WERI-Rb-1 (cell line): Measurements from ENCODE around the gene TAF4.
A peak's percentile ranks its signal among the peaks of the same experiment; 100 is the strongest.

Experiments
- DNase-seq: peaks from one replicate; pipeline ENCODE4 v3.0.0-alpha.2; 2020
- H3K27ac ChIP-seq: fragments of 250-450 bp; sonication (Bioruptor Pico); 2 replicates; pipeline ENCODE4 v1.5.1; 2020; ENCODE audit warnings: mild to moderate bottlenecking, moderate library complexity
- H3K27me3 ChIP-seq: fragments of 250-450 bp; sonication (Bioruptor Pico); 2 replicates; pipeline ENCODE4 v1.5.1; 2021; ENCODE audit warnings: mild to moderate bottlenecking, low read depth, moderate library complexity; ENCODE audit not compliant: insufficient read depth, severe bottlenecking
- H3K36me3 ChIP-seq: fragments of 250-450 bp; sonication (Bioruptor Pico); 2 replicates; pipeline ENCODE4 v1.5.1; 2020; ENCODE audit warnings: mild to moderate bottlenecking, moderate library complexity
- H3K4me3 ChIP-seq: 2 replicates; pipeline ENCODE4 v1.5.1; 2011; ENCODE audit warnings: low read depth, mild to moderate bottlenecking, control low read depth, low read length
- H3K9me3 ChIP-seq: fragments of 250-450 bp; sonication (Bioruptor Pico); 2 replicates; pipeline ENCODE4 v1.5.1; 2021; ENCODE audit warnings: mild to moderate bottlenecking, moderate library complexity; ENCODE audit not compliant: severe bottlenecking
- CTCF ChIP-seq: IDR thresholded peaks from 2 replicates; pipeline ENCODE4 v1.5.1; 2011; ENCODE audit warnings: low read depth, mild to moderate bottlenecking, control low read depth, inconsistent platforms, low read length

Gene TAF4

GRCh38 chr20:61967300-61967699 is 98.4 kb downstream of the TAF4 start:
- no peak for DNase-seq
- Histone ChIP-seq H3K36me3 (peaks cover 6% of the 10 kb centered on the region), H3K27me3 (no peaks in the 10 kb centered on the region), H3K9me3 (no peaks in the 10 kb centered on the region), H3K4me3 (no peak overlapping the region), H3K27ac (no peak overlapping the region)
- TF ChIP-seq CTCF: no peak

- no peak for TF ChIP-seq CTCF
- Histone ChIP-seq H3K9me3 (no peaks in the 10 kb centered on the region), H3K27ac (no peak overlapping the region), H3K36me3 (peaks cover under 1% of the 10 kb centered on the region; the same call in 1 of the 2 replicates), H3K4me3 (no peak overlapping the region), H3K27me3 (no peaks in the 10 kb centered on the region)
- DNase-seq: no peak
These were observed 99.0 kb downstream of the TAF4 start for GRCh38 chr20:61966492-61967244.

- no peak overlapping the region for H3K27ac ChIP-seq
- peak; percentile 41 for DNase-seq
- H3K9me3 ChIP-seq: no peaks in the 10 kb centered on the region
- no peaks in the 10 kb centered on the region for H3K27me3 ChIP-seq
- no peaks in the 10 kb centered on the region for H3K36me3 ChIP-seq
- no peak for TF ChIP-seq CTCF
- peak overlapping the region; percentile 26 for H3K4me3 ChIP-seq
These were observed 99.8 kb downstream of the TAF4 start for GRCh38 chr20:61965606-61966491.

- no peaks in the 10 kb centered on the region for H3K36me3 ChIP-seq
- no peaks in the 10 kb centered on the region for H3K27me3 ChIP-seq
- H3K27ac ChIP-seq: no peak overlapping the region
- DNase-seq: no peak
- no peak for TF ChIP-seq CTCF
- no peaks in the 10 kb centered on the region for H3K9me3 ChIP-seq
- H3K4me3 ChIP-seq: peak overlapping the region; percentile 26
These were observed 100.7 kb downstream of the TAF4 start for GRCh38 chr20:61964675-61965605.

DNA sequence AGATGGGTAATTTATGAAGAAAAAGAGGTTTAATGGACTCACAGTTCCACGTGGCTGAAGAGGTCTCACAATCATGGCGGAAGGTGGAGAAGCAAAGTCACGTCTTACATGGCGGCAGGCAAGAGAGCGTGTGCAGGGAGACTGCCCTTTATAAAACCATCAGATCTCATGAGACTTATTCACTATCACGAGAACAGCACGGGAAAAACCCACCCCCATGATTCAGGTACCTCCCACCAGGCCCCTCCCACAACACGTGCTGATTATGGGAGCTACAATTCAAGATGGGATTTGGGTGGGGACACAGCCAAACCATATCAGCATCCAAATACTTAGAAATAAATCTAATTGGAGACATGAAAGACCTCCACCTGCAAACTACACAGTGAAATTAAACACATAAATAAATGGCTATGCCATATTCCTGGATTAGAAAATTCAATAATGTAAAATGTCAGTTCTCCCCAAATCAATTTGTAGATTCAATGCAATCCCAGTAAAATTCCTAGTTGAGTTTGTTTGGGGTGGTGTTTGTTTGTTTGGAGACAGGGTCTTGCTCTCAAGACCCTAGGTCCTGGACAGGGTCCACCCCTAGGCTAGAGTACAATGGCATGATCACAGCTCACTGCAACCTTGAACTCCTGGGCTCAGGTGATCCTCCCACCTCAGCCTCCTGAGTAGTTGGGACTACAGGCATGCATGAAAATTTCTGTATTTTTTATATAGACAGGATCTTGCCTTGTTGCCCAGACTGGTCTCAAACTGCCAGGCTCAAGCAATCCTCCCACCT is 101.6 kb downstream of the TAF4 start:
- Histone ChIP-seq H3K4me3 (no peak overlapping the region), H3K9me3 (no peaks in the 10 kb centered on the region), H3K27ac (no peak overlapping the region), H3K27me3 (no peaks in the 10 kb centered on the region), H3K36me3 (no peaks in the 10 kb centered on the region)
- no peak for TF ChIP-seq CTCF
- no peak for DNase-seq
